ENCODE measurements around the gene LRRC37A3. TPM values are rescaled to one million over a fixed set of nuclear protein-coding genes. Genes with fewer than 3 reads are reported as not detected.
"Not testable (repeated sequence)": the region's sequence is repeated elsewhere in the genome, so short reads cannot be mapped to it uniquely, and the experiment has no call there.

The LRRC37A3 gene
- total RNA-seq, 1 experiment from 2014 or later, result 7.5 TPM

DNA sequence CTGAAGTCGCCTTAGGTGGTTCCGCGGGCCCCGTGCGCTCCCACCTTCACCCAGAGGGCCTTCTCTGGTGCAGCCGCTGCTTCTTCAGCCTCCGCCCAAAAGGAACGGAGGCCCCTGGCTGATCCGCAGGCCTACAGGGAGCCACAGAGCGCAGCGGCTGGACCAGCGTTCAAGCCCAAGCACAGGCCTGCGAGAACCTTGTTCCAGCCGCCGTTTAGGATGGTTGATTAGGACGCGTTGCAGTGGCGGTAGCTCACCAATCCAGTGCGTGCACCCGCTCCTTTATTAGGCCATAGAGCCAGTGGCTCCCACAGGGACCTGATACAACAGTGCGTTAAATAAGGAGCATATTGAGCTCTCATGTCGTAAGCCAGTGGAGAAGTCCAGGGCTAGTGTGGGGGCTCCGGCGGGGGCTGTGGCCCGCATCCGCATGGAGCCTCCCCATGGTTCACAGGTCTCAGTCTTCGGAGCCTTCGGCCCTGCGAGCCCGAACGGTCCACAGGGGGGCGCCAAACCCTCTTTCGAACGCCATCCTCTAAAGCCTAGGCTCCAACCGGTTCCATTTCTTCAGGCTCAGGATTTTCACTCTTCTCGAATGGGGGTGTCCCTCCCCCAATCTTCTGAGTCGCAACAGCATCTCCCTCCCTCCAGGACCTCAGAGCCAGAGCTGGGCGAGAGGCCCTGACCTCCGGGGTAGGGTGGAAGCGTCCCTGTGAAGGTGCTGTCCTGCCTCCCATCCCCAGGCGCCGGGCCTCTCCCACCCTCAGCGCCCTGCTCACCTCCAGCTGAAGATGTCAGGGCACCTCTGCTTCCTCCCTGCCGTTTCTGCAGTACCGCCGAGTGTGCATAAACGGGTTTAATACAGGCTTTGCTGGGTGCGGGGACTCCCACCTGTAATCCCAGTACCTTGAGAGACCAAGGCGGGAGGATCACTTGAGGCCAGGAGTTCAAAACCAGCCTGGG is 71.5 kb downstream of the LRRC37A3 start:
- DNase-seq (ENCODE audit: unreplicated experiment), result peak; percentile 62
- BruUV-seq (replicated peaks); CTCF ChIA-PET; H3K4me1 Mint-ChIP-seq (ENCODE audit: insufficient read depth, unreplicated experiment); H3K27ac Mint-ChIP-seq (ENCODE audit: low read depth, unreplicated experiment); intact Hi-C loops (cut with micrococcal nuclease); H3K9me3 Mint-ChIP-seq (ENCODE audit: unreplicated experiment); H3K36me3 Mint-ChIP-seq (ENCODE audit: insufficient read depth, unreplicated experiment); H3K4me3 Mint-ChIP-seq (ENCODE audit: unreplicated experiment); H3K27me3 Mint-ChIP-seq (ENCODE audit: insufficient read depth, unreplicated experiment); POLR2A ChIA-PET: not testable (repeated sequence)
- TF ChIP-seq, protein P1, sequence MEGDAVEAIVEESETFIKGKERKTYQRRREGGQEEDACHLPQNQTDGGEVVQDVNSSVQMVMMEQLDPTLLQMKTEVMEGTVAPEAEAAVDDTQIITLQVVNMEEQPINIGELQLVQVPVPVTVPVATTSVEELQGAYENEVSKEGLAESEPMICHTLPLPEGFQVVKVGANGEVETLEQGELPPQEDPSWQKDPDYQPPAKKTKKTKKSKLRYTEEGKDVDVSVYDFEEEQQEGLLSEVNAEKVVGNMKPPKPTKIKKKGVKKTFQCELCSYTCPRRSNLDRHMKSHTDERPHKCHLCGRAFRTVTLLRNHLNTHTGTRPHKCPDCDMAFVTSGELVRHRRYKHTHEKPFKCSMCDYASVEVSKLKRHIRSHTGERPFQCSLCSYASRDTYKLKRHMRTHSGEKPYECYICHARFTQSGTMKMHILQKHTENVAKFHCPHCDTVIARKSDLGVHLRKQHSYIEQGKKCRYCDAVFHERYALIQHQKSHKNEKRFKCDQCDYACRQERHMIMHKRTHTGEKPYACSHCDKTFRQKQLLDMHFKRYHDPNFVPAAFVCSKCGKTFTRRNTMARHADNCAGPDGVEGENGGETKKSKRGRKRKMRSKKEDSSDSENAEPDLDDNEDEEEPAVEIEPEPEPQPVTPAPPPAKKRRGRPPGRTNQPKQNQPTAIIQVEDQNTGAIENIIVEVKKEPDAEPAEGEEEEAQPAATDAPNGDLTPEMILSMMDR (IDR thresholded peaks at IDR 0.05; ENCODE audit: unreplicated experiment), result peak; percentile 62

DNA sequence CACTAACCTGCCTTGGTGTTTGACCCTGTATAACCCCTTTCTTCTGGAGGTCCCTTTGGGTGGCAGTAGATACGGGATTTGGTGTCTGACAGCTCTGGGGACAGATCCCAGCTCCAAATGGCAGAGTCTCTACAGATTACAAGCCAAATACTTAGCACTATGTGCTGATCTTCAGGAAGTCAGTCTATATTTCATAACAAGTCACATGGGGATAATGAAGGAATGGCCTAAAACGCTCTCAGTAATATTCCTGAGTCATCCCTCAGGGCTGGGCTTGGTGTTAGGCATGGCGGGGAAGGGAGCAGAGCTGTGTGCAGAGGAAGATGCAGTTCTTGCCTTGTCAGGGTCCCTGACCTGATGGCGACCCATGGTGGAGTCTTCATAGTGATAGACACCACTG is 72.4 kb downstream of the LRRC37A3 start:
- BruUV-seq (replicated peaks); H3K27ac Mint-ChIP-seq (ENCODE audit: low read depth, unreplicated experiment); H3K36me3 Mint-ChIP-seq (ENCODE audit: insufficient read depth, unreplicated experiment); intact Hi-C loops (cut with micrococcal nuclease); H3K27me3 Mint-ChIP-seq (ENCODE audit: insufficient read depth, unreplicated experiment); POLR2A ChIA-PET; H3K4me3 Mint-ChIP-seq (ENCODE audit: unreplicated experiment); H3K9me3 Mint-ChIP-seq (ENCODE audit: unreplicated experiment); CTCF ChIA-PET; H3K4me1 Mint-ChIP-seq (ENCODE audit: insufficient read depth, unreplicated experiment): not testable (repeated sequence)
- peak; percentile 22 for DNase-seq (ENCODE audit: unreplicated experiment)

DNA sequence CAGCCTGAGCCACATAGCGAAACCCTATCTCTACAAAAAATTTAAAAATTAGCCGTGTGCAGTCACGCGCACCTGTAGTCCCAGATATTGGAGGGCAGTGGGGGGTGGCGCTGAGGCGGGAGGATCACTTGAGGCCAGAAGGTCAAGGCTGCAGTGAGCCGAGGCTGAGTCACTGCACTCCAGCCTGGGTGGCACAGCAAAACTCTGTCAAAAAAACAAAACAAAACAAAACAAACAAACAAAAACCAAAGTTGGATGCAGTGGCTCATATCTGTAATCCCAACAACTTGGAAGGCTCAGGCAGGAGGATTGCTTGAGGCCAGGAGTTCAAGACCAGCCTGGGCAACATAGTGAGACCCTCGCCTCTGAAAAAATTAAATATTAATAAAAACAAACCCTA is 75.4 kb downstream of the LRRC37A3 start:
- H3K4me1 Mint-ChIP-seq (ENCODE audit: insufficient read depth, unreplicated experiment); H3K9me3 Mint-ChIP-seq (ENCODE audit: unreplicated experiment); H3K27me3 Mint-ChIP-seq (ENCODE audit: insufficient read depth, unreplicated experiment); BruUV-seq (replicated peaks); intact Hi-C loops (cut with micrococcal nuclease); CTCF ChIA-PET; POLR2A ChIA-PET; H3K36me3 Mint-ChIP-seq (ENCODE audit: insufficient read depth, unreplicated experiment); DNase-seq (ENCODE audit: unreplicated experiment); H3K27ac Mint-ChIP-seq (ENCODE audit: low read depth, unreplicated experiment); H3K4me3 Mint-ChIP-seq (ENCODE audit: unreplicated experiment): not testable (repeated sequence)

DNA sequence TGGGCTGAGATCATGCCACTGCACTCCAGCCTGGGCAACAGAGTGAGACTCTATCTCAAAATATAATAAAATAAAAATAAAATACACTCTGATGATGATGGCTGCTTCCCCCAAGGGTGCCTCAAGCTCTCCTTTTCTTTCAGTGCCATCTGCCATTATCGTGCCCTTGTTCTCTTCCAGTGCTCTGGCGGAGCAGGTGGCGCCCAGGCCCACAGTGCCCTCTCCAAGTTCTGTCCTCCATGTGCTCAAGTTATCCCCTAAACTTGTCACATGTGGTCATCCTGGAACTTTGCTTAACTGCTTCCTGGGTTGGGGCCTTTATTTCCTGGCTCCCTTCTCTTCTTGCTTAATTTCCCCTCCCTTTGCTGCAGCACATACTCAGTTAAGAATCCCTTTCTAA is 76.4 kb downstream of the LRRC37A3 start:
- H3K27me3 Mint-ChIP-seq (ENCODE audit: insufficient read depth, unreplicated experiment); BruUV-seq (replicated peaks); DNase-seq (ENCODE audit: unreplicated experiment); H3K27ac Mint-ChIP-seq (ENCODE audit: low read depth, unreplicated experiment); intact Hi-C loops (cut with micrococcal nuclease); H3K4me1 Mint-ChIP-seq (ENCODE audit: insufficient read depth, unreplicated experiment); H3K4me3 Mint-ChIP-seq (ENCODE audit: unreplicated experiment); H3K36me3 Mint-ChIP-seq (ENCODE audit: insufficient read depth, unreplicated experiment); CTCF ChIA-PET; POLR2A ChIA-PET; H3K9me3 Mint-ChIP-seq (ENCODE audit: unreplicated experiment): not testable (repeated sequence)

DNA sequence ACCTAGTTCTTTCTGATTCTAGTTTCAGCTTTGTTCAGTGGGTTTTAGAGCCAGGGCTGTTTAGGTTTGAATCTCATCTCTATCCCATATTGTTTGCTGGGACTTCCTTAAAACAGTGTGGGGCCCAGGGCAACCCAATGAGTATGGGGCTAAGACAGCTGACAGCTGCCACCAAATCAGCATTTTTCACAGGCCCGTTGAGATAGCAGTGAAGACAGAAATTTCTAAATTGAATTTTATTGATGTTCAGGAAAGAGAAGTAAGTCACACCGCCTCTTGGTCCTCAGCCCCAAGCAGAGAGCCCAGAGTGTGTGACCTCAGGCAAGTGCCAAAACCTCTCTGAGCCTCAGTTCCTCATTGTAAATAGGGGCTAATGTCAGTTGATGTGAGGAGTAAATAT is 78.3 kb downstream of the LRRC37A3 start:
- BruUV-seq (replicated peaks); DNase-seq (ENCODE audit: unreplicated experiment); CTCF ChIA-PET; intact Hi-C loops (cut with micrococcal nuclease); H3K9me3 Mint-ChIP-seq (ENCODE audit: unreplicated experiment); H3K36me3 Mint-ChIP-seq (ENCODE audit: insufficient read depth, unreplicated experiment); H3K4me1 Mint-ChIP-seq (ENCODE audit: insufficient read depth, unreplicated experiment); H3K27me3 Mint-ChIP-seq (ENCODE audit: insufficient read depth, unreplicated experiment); H3K27ac Mint-ChIP-seq (ENCODE audit: low read depth, unreplicated experiment); H3K4me3 Mint-ChIP-seq (ENCODE audit: unreplicated experiment); POLR2A ChIA-PET: not testable (repeated sequence)

DNA sequence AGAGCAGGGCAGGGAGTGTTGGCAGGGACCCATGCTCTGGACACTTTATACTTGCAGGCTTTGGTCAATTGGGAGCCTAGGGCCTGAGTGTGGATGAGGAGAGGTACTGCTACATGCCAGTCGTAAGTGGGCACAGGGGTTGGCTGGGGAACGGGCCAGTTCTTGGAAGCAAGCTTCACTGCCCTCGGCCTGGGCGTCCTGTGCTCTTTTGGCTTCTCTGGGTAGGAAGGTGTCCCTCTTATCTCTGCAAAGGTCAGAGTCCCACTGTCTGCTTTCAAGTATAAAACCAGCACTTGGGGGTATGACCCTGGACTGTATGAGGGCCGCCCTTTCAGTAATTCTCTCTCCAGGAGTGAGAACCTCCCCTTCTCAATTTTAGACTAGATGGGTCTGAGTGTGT is 80.8 kb downstream of the LRRC37A3 start:
- DNase-seq (ENCODE audit: unreplicated experiment); BruUV-seq (replicated peaks); H3K36me3 Mint-ChIP-seq (ENCODE audit: insufficient read depth, unreplicated experiment); H3K9me3 Mint-ChIP-seq (ENCODE audit: unreplicated experiment); intact Hi-C loops (cut with micrococcal nuclease); H3K27ac Mint-ChIP-seq (ENCODE audit: low read depth, unreplicated experiment); H3K4me3 Mint-ChIP-seq (ENCODE audit: unreplicated experiment); H3K27me3 Mint-ChIP-seq (ENCODE audit: insufficient read depth, unreplicated experiment); POLR2A ChIA-PET: not testable (repeated sequence)
- peaks cover 15% of the 10 kb centered on the region for H3K4me1 Mint-ChIP-seq (ENCODE audit: insufficient read depth, unreplicated experiment)
- CTCF ChIA-PET, result interaction anchor here (1.1 kb wide), 1 partner anchor 123 kb away, joined by 5 read pairs; no protein-coding TSS in a partner anchor

DNA sequence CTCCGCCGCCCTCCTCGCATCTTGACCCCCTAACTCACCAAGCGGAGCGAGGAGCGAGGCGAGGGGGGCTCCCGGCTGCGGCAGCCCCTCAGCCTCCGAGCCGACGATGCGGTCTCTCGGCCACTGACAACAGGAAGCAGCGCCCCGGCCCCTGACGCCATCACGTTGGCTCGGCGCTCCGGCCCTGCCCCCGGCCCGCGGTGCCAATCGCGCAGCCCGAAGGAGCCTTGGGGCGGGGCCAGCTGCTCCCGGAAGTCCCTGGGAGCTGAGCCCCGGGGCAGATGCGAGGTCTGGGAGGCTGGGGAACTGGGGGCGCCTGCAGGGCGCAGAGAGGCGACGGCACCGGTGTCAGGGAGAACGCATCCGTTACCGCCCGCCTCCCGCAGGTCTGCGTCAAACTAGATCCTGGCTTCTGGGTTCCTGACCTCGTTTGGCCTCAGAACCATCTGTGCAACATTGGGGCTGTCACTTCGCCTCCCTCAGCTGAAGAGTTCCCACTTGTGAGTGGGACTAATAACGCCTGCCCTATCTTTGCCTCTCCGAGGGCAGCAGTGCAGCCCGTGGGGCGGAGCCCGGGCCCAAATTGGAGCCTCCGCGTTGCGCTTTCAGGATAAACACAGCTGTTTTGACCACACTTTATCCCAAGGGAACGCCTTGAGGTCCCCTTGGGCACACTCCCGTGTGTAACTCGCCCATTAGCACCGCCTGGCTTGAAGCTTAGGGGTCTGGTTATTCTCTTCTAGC is 82.1 kb downstream of the LRRC37A3 start:
- H3K36me3 Mint-ChIP-seq (ENCODE audit: insufficient read depth, unreplicated experiment); intact Hi-C loops (cut with micrococcal nuclease); H3K27me3 Mint-ChIP-seq (ENCODE audit: insufficient read depth, unreplicated experiment); H3K9me3 Mint-ChIP-seq (ENCODE audit: unreplicated experiment): not testable (repeated sequence)
- peak overlapping the region; percentile 87 for H3K4me3 Mint-ChIP-seq (ENCODE audit: unreplicated experiment)
- H3K4me1 Mint-ChIP-seq (ENCODE audit: insufficient read depth, unreplicated experiment), result peaks cover 15% of the 10 kb centered on the region
- BruUV-seq (replicated peaks), result TSS peak; percentile 50
- peak; percentile 71 for DNase-seq (ENCODE audit: unreplicated experiment)
- ChIA-PET POLR2A (interaction anchor here (0.6 to 1.7 kb wide), 3 partner anchors 50 to 218 kb away, joined by 3 to 9 read pairs (median 3); no protein-coding TSS in a partner anchor), CTCF (interaction anchor here (1.3 kb wide), 1 partner anchor 124 kb away, joined by 3 read pairs; no protein-coding TSS in a partner anchor)
- peak overlapping the region; percentile 85 for H3K27ac Mint-ChIP-seq (ENCODE audit: low read depth, unreplicated experiment)

DNA sequence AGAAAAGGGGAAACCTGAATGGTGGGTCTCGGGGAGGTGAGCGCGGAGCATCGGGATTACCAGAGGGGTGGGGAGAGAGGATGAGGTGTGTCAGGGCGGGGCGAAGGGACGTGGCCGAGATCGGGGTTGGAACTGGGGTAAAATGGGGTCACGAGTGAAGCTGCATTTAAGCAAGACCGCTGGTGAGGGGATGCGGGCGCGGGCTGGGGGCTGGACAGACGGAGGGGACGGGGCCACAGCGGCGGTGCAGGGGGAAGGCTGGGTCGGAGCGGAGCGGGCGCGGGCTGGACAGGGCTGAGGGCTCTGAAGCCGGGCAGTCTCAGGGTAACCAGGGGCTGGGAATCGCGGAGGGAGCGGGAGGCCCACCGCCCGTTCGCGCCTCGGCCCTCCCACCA is 82.7 kb downstream of the LRRC37A3 start:
- BruUV-seq (replicated peaks); intact Hi-C loops (cut with micrococcal nuclease); DNase-seq (ENCODE audit: unreplicated experiment); H3K36me3 Mint-ChIP-seq (ENCODE audit: insufficient read depth, unreplicated experiment); H3K9me3 Mint-ChIP-seq (ENCODE audit: unreplicated experiment); H3K27me3 Mint-ChIP-seq (ENCODE audit: insufficient read depth, unreplicated experiment): not testable (repeated sequence)
- Mint-ChIP-seq H3K4me3 (ENCODE audit: unreplicated experiment) (peak overlapping the region; percentile 87), H3K4me1 (ENCODE audit: insufficient read depth, unreplicated experiment) (peaks cover 15% of the 10 kb centered on the region), H3K27ac (ENCODE audit: low read depth, unreplicated experiment) (peak overlapping the region; percentile 85)
- ChIA-PET CTCF (interaction anchor here (1.3 kb wide), 1 partner anchor 124 kb away, joined by 3 read pairs; no protein-coding TSS in a partner anchor), POLR2A (interaction anchor here (1.7 kb wide), 1 partner anchor 50 kb away, joined by 9 read pairs; no protein-coding TSS in a partner anchor)

Data from MCF 10A (cell line).